Measurements from ENCODE around the gene ST6GALNAC1. TPM values are rescaled to one million over a fixed set of nuclear protein-coding genes. Genes with fewer than 3 reads are reported as not detected.

ST6GALNAC1 gene
- total RNA-seq, 1 donor from 2014 or later: 16.6 TPM

DNA sequence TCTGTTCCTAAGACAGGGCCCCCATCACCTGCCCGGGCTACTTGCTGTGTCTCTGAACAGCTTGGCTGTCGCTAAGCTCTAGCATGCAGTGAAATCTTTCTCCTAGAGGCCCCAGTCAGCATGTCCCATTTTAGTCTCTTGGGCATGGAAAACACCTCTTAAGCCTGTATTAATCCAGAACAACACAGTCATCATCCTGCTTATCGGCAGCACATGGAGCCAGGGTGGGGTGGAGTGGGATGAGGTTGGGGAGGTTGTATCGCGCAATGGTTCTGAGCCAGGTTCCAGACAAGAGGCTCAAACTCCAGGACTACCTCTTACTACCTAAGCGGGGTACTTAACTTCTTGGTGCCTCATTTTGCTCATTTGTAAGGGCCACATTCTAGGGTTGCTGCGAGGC is 65.7 kb downstream of the ST6GALNAC1 start:
- Histone ChIP-seq H3K4me3 (no peak overlapping the region), H3K27me3 (ENCODE audit: low read depth) (no peaks in the 10 kb centered on the region), H3K27ac (no peak overlapping the region), H3K9me3 (no peaks in the 10 kb centered on the region), H3K4me1 (no peaks in the 10 kb centered on the region), H3K36me3 (no peaks in the 10 kb centered on the region)
- intact Hi-C loops (cut with DNase I): no loop called here
- DNase-seq: no peak
- no peak for ATAC-seq
- TF ChIP-seq, protein P1, sequence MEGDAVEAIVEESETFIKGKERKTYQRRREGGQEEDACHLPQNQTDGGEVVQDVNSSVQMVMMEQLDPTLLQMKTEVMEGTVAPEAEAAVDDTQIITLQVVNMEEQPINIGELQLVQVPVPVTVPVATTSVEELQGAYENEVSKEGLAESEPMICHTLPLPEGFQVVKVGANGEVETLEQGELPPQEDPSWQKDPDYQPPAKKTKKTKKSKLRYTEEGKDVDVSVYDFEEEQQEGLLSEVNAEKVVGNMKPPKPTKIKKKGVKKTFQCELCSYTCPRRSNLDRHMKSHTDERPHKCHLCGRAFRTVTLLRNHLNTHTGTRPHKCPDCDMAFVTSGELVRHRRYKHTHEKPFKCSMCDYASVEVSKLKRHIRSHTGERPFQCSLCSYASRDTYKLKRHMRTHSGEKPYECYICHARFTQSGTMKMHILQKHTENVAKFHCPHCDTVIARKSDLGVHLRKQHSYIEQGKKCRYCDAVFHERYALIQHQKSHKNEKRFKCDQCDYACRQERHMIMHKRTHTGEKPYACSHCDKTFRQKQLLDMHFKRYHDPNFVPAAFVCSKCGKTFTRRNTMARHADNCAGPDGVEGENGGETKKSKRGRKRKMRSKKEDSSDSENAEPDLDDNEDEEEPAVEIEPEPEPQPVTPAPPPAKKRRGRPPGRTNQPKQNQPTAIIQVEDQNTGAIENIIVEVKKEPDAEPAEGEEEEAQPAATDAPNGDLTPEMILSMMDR (IDR thresholded peaks at IDR 0.05): no peak

DNA sequence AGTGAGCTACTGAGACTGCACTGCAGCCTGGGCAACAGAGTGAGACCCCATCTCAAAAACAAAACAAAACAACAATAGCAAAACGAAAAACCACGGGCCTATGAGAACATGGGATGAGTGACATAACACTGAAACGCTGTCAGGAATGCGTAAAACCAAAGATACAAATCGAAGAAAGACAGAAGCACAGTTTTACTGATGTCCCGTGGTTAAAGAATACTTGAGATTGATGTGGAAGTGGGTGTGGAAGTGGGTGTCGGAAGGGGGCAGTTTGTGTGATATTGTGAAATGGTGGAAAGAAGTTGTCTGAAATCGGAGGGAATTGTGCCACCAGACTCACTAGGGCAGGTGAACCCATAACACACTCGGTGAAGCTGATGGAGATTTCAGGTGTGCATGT is 67.4 kb downstream of the ST6GALNAC1 start:
- H3K36me3 ChIP-seq: no peaks in the 10 kb centered on the region
- no peaks in the 10 kb centered on the region for H3K4me1 ChIP-seq
- H3K27me3 ChIP-seq (ENCODE audit: low read depth): no peaks in the 10 kb centered on the region
- H3K4me3 ChIP-seq: no peak overlapping the region
- no peak for ATAC-seq
- TF ChIP-seq, protein P1 (IDR thresholded peaks at IDR 0.05): no peak
- H3K27ac ChIP-seq: no peak overlapping the region
- intact Hi-C loops (cut with DNase I): no loop called here
- DNase-seq: no peak
- no peaks in the 10 kb centered on the region for H3K9me3 ChIP-seq

DNA sequence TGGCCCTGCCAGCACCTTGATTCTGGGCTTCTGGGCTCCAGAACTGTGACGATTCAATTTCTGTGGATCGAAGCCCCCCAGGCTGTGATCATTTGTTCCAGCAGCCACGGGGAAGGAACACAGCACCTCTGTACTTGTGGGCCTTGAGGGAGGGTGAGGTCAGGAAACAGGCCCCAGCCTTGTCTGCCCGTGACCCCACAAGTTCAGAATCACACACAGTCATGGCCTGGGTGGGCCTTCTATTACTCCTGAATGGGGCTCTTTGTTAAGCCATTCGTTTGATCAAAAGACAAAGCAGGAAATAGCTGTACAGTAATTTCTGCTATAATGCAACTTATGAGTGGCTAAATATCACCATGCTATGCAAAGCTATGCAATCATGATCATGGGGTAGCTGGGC is 68.0 kb downstream of the ST6GALNAC1 start:
- no peak overlapping the region for H3K27ac ChIP-seq
- no peaks in the 10 kb centered on the region for H3K27me3 ChIP-seq (ENCODE audit: low read depth)
- no peaks in the 10 kb centered on the region for H3K4me1 ChIP-seq
- H3K36me3 ChIP-seq: no peaks in the 10 kb centered on the region
- DNase-seq (no peak), ATAC-seq (no peak)
- no peaks in the 10 kb centered on the region for H3K9me3 ChIP-seq
- no peak overlapping the region for H3K4me3 ChIP-seq
- intact Hi-C loops (cut with DNase I): no loop called here
- TF ChIP-seq, protein P1 (IDR thresholded peaks at IDR 0.05): no peak

Other genes starting within 250 kb of the ST6GALNAC1 start
- gene UBE2O, start 190.6 kb downstream of the ST6GALNAC1 start, total RNA-seq: 18.2 TPM
- not detected for gene AANAT, start 176.2 kb downstream of the ST6GALNAC1 start, total RNA-seq
- gene RHBDF2, start 142.3 kb downstream of the ST6GALNAC1 start, total RNA-seq: 47.8 TPM
- gene CYGB, start 106.0 kb downstream of the ST6GALNAC1 start, total RNA-seq: 30.2 TPM
- gene PRCD, start 103.7 kb downstream of the ST6GALNAC1 start, total RNA-seq: 8.2 TPM
- 29.0 TPM for gene ST6GALNAC2, start 57.9 kb downstream of the ST6GALNAC1 start, total RNA-seq
- 105 TPM for gene MXRA7, start 67.2 kb upstream of the ST6GALNAC1 start, total RNA-seq
- gene JMJD6, start 82.8 kb upstream of the ST6GALNAC1 start, total RNA-seq: 29.6 TPM
- gene METTL23, start 83.1 kb upstream of the ST6GALNAC1 start, total RNA-seq: 31.6 TPM
- 122 TPM for gene SRSF2, start 93.6 kb upstream of the ST6GALNAC1 start, total RNA-seq
- gene MFSD11, start 94.4 kb upstream of the ST6GALNAC1 start, total RNA-seq: 32.2 TPM
- gene MGAT5B, start 224.6 kb upstream of the ST6GALNAC1 start, total RNA-seq: 1.3 TPM

All from lower lobe of right lung (tissue), 2 donors.